Rectal smooth muscle tissue (tissue), 1 donor: Measurements from ENCODE around the gene CUL2.
"Not testable (repeated sequence)": the region's sequence is repeated elsewhere in the genome, so short reads cannot be mapped to it uniquely, and the experiment has no call there.

Source experiments
- H3K27ac ChIP-seq: one replicate; pipeline ENCODE4 v1.7.0; 2013; ENCODE audit warnings: low read depth, low read length, inconsistent platforms
- H3K27me3 ChIP-seq: one replicate; pipeline ENCODE4 v1.7.0; 2013; ENCODE audit warnings: low read length; ENCODE audit not compliant: control insufficient read depth, insufficient read depth
- H3K36me3 ChIP-seq: one replicate; pipeline ENCODE4 v1.7.0; 2013; ENCODE audit warnings: low read length; ENCODE audit not compliant: control insufficient read depth, insufficient read depth
- H3K4me1 ChIP-seq: one replicate; pipeline ENCODE4 v1.7.0; 2013; ENCODE audit warnings: low read length; ENCODE audit not compliant: control insufficient read depth, insufficient read depth
- H3K4me3 ChIP-seq: one replicate; pipeline ENCODE4 v1.7.0; 2013; ENCODE audit warnings: low read length
- H3K9ac ChIP-seq: one replicate; pipeline ENCODE4 v1.7.0; 2013; ENCODE audit warnings: low read length

CUL2 gene

GRCh38 chr10:35112571-35112970, 22.4 kb upstream of the CUL2 start:
- H3K27ac ChIP-seq: no peak overlapping the region
- H3K9ac ChIP-seq: no peak overlapping the region
- no peaks in the 10 kb centered on the region for H3K4me1 ChIP-seq
- H3K27me3 ChIP-seq: no peaks in the 10 kb centered on the region
- no peak overlapping the region for H3K4me3 ChIP-seq
- H3K36me3 ChIP-seq: no peaks in the 10 kb centered on the region

- H3K4me1 ChIP-seq: no peaks in the 10 kb centered on the region
- no peak overlapping the region for H3K9ac ChIP-seq
- no peaks in the 10 kb centered on the region for H3K36me3 ChIP-seq
- no peak overlapping the region for H3K4me3 ChIP-seq
- peaks cover 2% of the 10 kb centered on the region for H3K27me3 ChIP-seq
- H3K27ac ChIP-seq: no peak overlapping the region
Observed at GRCh38 chr10:35103882-35104281, 13.7 kb upstream of the CUL2 start.

- no peak overlapping the region for H3K27ac ChIP-seq
- H3K9ac ChIP-seq: no peak overlapping the region
- H3K27me3 ChIP-seq: peaks cover 2% of the 10 kb centered on the region
- no peak overlapping the region for H3K4me3 ChIP-seq
- H3K36me3 ChIP-seq: no peaks in the 10 kb centered on the region
- H3K4me1 ChIP-seq: no peaks in the 10 kb centered on the region
Observed at GRCh38 chr10:35097510-35097909, 7.4 kb upstream of the CUL2 start.

- Histone ChIP-seq H3K4me3 (no peak overlapping the region), H3K9ac (no peak overlapping the region), H3K27me3 (peaks cover 2% of the 10 kb centered on the region), H3K27ac (no peak overlapping the region), H3K36me3 (no peaks in the 10 kb centered on the region), H3K4me1 (no peaks in the 10 kb centered on the region)
Observed at GRCh38 chr10:35096312-35096711, 6.2 kb upstream of the CUL2 start.

GRCh38 chr10:35092851-35093250, 2.7 kb upstream of the CUL2 start:
- H3K4me3 ChIP-seq: no peak overlapping the region
- H3K27ac ChIP-seq: no peak overlapping the region
- no peaks in the 10 kb centered on the region for H3K27me3 ChIP-seq
- no peaks in the 10 kb centered on the region for H3K36me3 ChIP-seq
- H3K4me1 ChIP-seq: peaks cover 3% of the 10 kb centered on the region
- H3K9ac ChIP-seq: no peak overlapping the region

GRCh38 chr10:35091994-35092790, 2.1 kb upstream of the CUL2 start:
- Histone ChIP-seq H3K4me1 (peaks cover 5% of the 10 kb centered on the region), H3K9ac (no peak overlapping the region), H3K4me3 (no peak overlapping the region), H3K27ac (no peak overlapping the region), H3K36me3 (no peaks in the 10 kb centered on the region), H3K27me3 (no peaks in the 10 kb centered on the region)

GRCh38 chr10:35089611-35090161, 455 bp downstream of the CUL2 start:
- peaks cover 7% of the 10 kb centered on the region for H3K4me1 ChIP-seq
- H3K27me3 ChIP-seq: no peaks in the 10 kb centered on the region
- H3K4me3 ChIP-seq: peak overlapping the region; percentile 83
- peak overlapping the region; percentile 38 for H3K9ac ChIP-seq
- H3K36me3 ChIP-seq: no peaks in the 10 kb centered on the region
- peak overlapping the region; percentile 94 for H3K27ac ChIP-seq

GRCh38 chr10:35083242-35083641, 6.9 kb downstream of the CUL2 start:
- H3K27ac ChIP-seq: no peak overlapping the region
- no peaks in the 10 kb centered on the region for H3K36me3 ChIP-seq
- peaks cover 3% of the 10 kb centered on the region for H3K4me1 ChIP-seq
- H3K4me3 ChIP-seq: no peak overlapping the region
- no peak overlapping the region for H3K9ac ChIP-seq
- H3K27me3 ChIP-seq: no peaks in the 10 kb centered on the region

GRCh38 chr10:35080261-35080660, 9.9 kb downstream of the CUL2 start:
- not testable (repeated sequence) for H3K4me3 ChIP-seq, H3K9ac ChIP-seq, H3K36me3 ChIP-seq, H3K27me3 ChIP-seq, H3K4me1 ChIP-seq, H3K27ac ChIP-seq

- Histone ChIP-seq H3K27me3 (no peaks in the 10 kb centered on the region), H3K27ac (no peak overlapping the region), H3K4me1 (no peaks in the 10 kb centered on the region), H3K4me3 (no peak overlapping the region), H3K36me3 (no peaks in the 10 kb centered on the region), H3K9ac (no peak overlapping the region)
Observed at GRCh38 chr10:35079763-35080162, 10.4 kb downstream of the CUL2 start.

- H3K4me3 ChIP-seq: no peak overlapping the region
- no peaks in the 10 kb centered on the region for H3K27me3 ChIP-seq
- H3K36me3 ChIP-seq: no peaks in the 10 kb centered on the region
- H3K9ac ChIP-seq: no peak overlapping the region
- no peaks in the 10 kb centered on the region for H3K4me1 ChIP-seq
- no peak overlapping the region for H3K27ac ChIP-seq
Observed at GRCh38 chr10:35079265-35079664, 10.9 kb downstream of the CUL2 start.

GRCh38 chr10:35075228-35075627, 14.9 kb downstream of the CUL2 start:
- H3K4me1 ChIP-seq: no peaks in the 10 kb centered on the region

GRCh38 chr10:35074266-35074665, 15.9 kb downstream of the CUL2 start:
- H3K4me1 ChIP-seq: no peaks in the 10 kb centered on the region

More at GRCh38 chr10:35075228-35075627, 14.9 kb downstream of the CUL2 start:
- no peaks in the 10 kb centered on the region for H3K27me3 ChIP-seq
- H3K36me3 ChIP-seq: peaks cover 4% of the 10 kb centered on the region
- no peak overlapping the region for H3K27ac ChIP-seq
- H3K4me3 ChIP-seq: no peak overlapping the region
- H3K9ac ChIP-seq: no peak overlapping the region

More at GRCh38 chr10:35074266-35074665, 15.9 kb downstream of the CUL2 start:
- Histone ChIP-seq H3K9ac (no peak overlapping the region), H3K27ac (no peak overlapping the region), H3K4me3 (no peak overlapping the region), H3K36me3 (peaks cover 4% of the 10 kb centered on the region), H3K27me3 (no peaks in the 10 kb centered on the region)
